Measurements from ENCODE around the gene SPIB.

Gene SPIB

DNA sequence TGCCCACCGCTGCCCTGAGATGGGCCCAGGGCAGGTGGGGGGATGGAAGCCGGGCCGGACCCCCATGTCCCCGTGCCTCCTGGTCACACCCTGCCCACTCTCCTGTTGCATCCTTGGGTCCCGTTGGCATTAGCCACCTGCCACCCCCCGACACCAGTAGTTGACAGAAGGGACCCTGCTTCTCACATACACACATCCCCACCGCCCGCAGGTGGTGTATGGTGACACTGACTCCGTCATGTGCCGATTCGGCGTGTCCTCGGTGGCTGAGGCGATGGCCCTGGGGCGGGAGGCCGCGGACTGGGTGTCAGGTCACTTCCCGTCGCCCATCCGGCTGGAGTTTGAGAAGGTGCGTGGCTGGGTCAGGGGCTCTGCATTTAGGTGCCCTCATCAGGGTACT, 5.2 kb upstream of the SPIB start:
- H3K4me3 ChIP-seq (ENCODE audit: control insufficient read depth, low read depth, low read length) = no peak overlapping the region
- TF ChIP-seq, protein P1, sequence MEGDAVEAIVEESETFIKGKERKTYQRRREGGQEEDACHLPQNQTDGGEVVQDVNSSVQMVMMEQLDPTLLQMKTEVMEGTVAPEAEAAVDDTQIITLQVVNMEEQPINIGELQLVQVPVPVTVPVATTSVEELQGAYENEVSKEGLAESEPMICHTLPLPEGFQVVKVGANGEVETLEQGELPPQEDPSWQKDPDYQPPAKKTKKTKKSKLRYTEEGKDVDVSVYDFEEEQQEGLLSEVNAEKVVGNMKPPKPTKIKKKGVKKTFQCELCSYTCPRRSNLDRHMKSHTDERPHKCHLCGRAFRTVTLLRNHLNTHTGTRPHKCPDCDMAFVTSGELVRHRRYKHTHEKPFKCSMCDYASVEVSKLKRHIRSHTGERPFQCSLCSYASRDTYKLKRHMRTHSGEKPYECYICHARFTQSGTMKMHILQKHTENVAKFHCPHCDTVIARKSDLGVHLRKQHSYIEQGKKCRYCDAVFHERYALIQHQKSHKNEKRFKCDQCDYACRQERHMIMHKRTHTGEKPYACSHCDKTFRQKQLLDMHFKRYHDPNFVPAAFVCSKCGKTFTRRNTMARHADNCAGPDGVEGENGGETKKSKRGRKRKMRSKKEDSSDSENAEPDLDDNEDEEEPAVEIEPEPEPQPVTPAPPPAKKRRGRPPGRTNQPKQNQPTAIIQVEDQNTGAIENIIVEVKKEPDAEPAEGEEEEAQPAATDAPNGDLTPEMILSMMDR (IDR thresholded peaks at IDR 0.05; ENCODE audit: control insufficient read depth, insufficient read depth, low read depth, low read length, missing control alignments) = no peak
- no peak for DNase-seq (ENCODE audit: low read depth)

DNA sequence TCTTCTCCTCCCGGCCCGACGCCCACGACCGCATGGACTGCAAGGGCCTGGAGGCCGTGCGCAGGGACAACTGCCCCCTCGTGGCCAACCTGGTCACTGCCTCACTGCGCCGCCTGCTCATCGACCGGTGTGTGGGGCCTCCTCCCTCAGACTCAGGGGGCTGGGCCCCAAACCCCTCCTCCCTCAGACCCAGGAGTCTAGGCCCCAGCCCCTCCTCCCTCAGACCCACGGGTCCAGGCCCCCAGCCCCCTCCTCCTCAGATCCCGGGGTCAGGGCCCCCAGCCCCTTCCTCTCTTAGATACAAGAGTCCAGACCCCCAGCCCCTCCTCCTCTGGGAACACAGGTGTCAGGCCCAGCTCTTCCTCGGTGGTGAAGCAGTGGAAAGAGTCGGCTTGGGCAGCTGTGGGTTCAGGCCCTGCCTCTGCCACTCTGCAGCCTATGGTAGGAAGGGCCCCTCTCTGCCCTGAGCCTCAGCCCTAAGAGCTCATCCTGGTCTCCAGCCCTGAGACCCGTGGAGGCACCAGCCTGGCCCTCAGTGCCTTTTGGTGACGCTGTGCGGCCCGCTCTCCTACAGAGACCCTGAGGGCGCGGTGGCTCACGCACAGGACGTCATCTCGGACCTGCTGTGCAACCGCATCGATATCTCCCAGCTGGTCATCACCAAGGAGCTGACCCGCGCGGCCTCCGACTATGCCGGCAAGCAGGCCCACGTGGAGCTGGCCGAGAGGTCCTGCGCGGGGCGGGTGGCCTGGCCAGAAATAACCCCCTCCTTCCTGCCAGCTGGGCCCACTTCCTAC, 3.7 kb upstream of the SPIB start:
- DNase-seq (ENCODE audit: low read depth) = no peak
- no peak overlapping the region for H3K4me3 ChIP-seq (ENCODE audit: control insufficient read depth, low read depth, low read length)
- TF ChIP-seq, protein P1 (IDR thresholded peaks at IDR 0.05; ENCODE audit: control insufficient read depth, insufficient read depth, low read depth, low read length, missing control alignments) = peak; percentile 89

DNA sequence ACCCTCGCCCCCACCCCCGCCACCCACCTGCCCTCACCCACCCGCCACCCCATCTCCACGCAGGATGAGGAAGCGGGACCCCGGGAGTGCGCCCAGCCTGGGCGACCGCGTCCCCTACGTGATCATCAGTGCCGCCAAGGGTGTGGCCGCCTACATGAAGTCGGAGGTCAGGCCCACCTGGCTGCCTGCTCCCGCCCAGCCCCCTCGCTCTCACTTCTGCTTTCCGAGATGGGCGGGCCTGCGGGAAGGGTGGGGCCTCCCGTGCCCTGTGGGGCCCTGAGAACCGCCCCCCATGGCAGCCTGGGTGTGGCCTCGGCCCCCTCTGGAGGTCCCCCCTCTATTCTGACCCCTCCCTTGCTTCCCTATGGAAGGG, 3.1 kb upstream of the SPIB start:
- DNase-seq (ENCODE audit: low read depth) = no peak
- no peak overlapping the region for H3K4me3 ChIP-seq (ENCODE audit: control insufficient read depth, low read depth, low read length)
- TF ChIP-seq, protein P1 (IDR thresholded peaks at IDR 0.05; ENCODE audit: control insufficient read depth, insufficient read depth, low read depth, low read length, missing control alignments) = no peak

DNA sequence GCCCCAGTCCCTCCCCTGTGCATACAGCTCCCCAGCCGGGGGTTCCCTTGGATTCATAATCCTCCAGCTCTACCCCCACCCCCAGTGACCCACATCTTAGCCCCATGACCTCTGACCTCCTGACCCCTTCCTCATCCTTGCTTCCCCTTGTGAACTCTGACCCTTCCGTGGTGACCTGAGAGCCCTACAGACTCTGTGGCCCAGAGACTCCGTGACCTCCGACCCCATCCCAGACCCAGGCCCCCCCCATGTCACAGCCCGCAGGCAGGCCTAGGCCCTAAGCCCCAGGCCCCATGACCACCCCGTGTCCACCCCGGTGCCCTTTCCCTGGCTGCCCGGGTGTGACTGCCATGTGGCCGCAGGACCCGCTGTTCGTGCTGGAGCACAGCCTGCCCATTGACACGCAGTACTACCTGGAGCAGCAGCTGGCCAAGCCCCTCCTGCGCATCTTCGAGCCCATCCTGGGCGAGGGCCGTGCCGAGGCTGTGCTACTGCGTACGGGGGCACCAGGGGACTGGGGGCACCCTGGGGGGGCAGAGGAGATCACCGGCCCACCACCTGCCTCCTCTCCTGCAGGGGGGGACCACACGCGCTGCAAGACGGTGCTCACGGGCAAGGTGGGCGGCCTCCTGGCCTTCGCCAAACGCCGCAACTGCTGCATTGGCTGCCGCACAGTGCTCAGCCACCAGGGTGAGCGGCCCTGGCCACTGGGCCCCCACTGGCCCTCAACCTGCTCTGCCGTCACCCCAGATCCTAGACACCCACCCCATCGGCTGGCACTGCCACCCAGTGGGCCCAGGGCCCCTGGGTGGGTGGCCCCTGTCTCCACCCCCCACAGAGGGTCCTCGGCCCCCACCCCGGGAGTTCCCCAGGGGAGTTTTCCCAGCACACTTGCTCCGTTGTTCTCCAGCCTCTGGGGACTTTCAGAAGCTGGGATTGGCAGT, 2.4 kb upstream of the SPIB start:
- DNase-seq (ENCODE audit: low read depth) = no peak
- TF ChIP-seq, protein P1 (IDR thresholded peaks at IDR 0.05; ENCODE audit: control insufficient read depth, insufficient read depth, low read depth, low read length, missing control alignments) = no peak
- H3K4me3 ChIP-seq (ENCODE audit: control insufficient read depth, low read depth, low read length) = no peak overlapping the region

DNA sequence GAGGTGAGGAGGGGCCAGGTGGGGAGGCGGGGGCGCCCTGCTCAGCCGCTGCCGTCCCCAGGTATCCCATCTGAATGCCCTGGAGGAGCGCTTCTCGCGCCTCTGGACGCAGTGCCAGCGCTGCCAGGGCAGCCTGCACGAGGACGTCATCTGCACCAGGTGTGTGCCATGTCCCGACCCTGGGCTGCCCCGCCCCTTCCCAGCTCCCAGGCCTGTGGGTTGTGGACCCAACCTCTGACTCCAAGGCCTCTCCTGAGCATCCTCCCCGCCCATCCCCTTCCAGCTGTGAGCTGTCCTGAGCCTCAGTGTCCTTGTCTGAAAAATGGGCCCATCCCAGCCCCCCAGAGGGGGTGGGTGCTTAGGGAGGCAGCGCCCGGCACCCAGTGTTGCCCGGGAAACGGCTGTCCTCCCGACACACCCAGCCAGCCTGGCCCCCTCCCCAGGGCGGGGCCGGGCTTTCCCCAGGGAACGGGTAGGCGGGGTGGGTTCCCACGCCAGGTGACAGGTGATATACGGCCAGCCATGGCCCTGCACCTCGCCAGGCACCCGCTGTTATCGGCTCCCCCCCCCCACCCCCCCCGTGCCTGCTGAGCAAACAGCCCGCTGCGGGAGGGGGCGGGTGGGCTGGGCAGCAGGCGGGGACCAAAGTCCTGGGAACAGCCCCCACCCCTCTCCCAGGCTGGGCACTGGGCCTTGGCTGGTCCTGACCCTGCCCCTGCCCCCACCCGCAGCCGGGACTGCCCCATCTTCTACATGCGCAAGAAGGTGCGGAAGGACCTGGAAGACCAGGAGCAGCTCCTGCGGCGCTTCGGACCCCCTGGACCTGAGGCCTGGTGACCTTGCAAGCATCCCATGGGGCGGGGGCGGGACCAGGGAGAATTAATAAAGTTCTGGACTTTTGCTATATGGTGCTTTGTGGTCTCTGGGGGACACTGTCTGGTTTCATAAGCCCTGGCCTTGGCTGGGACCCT, 1.3 kb upstream of the SPIB start:
- H3K4me3 ChIP-seq (ENCODE audit: control insufficient read depth, low read depth, low read length) = no peak overlapping the region
- no peak for DNase-seq (ENCODE audit: low read depth)
- TF ChIP-seq, protein P1 (IDR thresholded peaks at IDR 0.05; ENCODE audit: control insufficient read depth, insufficient read depth, low read depth, low read length, missing control alignments) = no peak
